ENCODE data around the gene GBX1.

The GBX1 gene

GRCh38 chr7:151193203-151193978 lies 25.9 kb upstream of the GBX1 start:
- no peak for DNase-seq

GRCh38 chr7:151192002-151192539 lies 24.6 kb upstream of the GBX1 start:
- DNase-seq, result no peak

GRCh38 chr7:151191544-151191943 lies 24.1 kb upstream of the GBX1 start:
- no peak for DNase-seq

- DNase-seq, result no peak
These were observed 21.5 kb upstream of the GBX1 start for GRCh38 chr7:151189038-151189437.

- DNase-seq, result no peak
These were observed 20.7 kb upstream of the GBX1 start for GRCh38 chr7:151188252-151188542.

- DNase-seq, result no peak
These were observed 20.1 kb upstream of the GBX1 start for GRCh38 chr7:151187409-151188251.

- DNase-seq, result no peak
These were observed 19.3 kb upstream of the GBX1 start, which contains the start of gene ASB10 for GRCh38 chr7:151186640-151187408. Gene ASB10, minus strand, starts transcription at chr7:151187250. Its CDS starts 120 bp downstream, at chr7:151187130.

GRCh38 chr7:151185762-151186639 lies 18.5 kb upstream of the GBX1 start:
- no peak for DNase-seq

- peak in 1 of 51 donors; percentile 26 for DNase-seq
These were observed 13.5 kb upstream of the GBX1 start for GRCh38 chr7:151181011-151181431.

- no peak for DNase-seq
These were observed 12.5 kb upstream of the GBX1 start for GRCh38 chr7:151179946-151180345.

GRCh38 chr7:151179287-151179860 lies 11.9 kb upstream of the GBX1 start:
- DNase-seq, result no peak

GRCh38 chr7:151178831-151179230 lies 11.3 kb upstream of the GBX1 start:
- DNase-seq, result no peak

- DNase-seq, result no peak
These were observed 10.7 kb upstream of the GBX1 start for GRCh38 chr7:151178236-151178635.

- DNase-seq, result no peak
These were observed 9.8 kb upstream of the GBX1 start for GRCh38 chr7:151177310-151177709.

GRCh38 chr7:151176401-151176800 lies 8.9 kb upstream of the GBX1 start:
- DNase-seq, result no peak

GRCh38 chr7:151175793-151176311 lies 8.4 kb upstream of the GBX1 start:
- no peak for DNase-seq

- DNase-seq, result no peak
These were observed 7.7 kb upstream of the GBX1 start for GRCh38 chr7:151175047-151175792.

- peak in 7 of 51 donors; percentile 9 to 44 (median 22) for DNase-seq
These were observed 7.0 kb upstream of the GBX1 start for GRCh38 chr7:151174246-151175046.
